MCF 10A (cell line): ENCODE measurements around the gene TMEM130. TPM values are rescaled to one million over a fixed set of nuclear protein-coding genes. Genes with fewer than 3 reads are reported as not detected.

ENCODE experiments used
- BruUV-seq: library from RNA; stranded (reverse); fragments of 400-500 nt; replicated peaks from 2 replicates; lab custom pipeline; 2021; lab: Mats Ljungman, UMichigan
- CTCF ChIA-PET: fragments of 300-600 bp; sonication (Branson Sonifier 250); formaldehyde crosslinking; extraction: SDS; loops from one replicate; lab custom pipeline; 2021; ENCODE audit warnings: antibody characterized with exemption, inconsistent platforms; lab: Yijun Ruan, JAX
- POLR2A ChIA-PET: fragments of 300-600, 350-650 bp; sonication (Branson Sonifier 250); formaldehyde crosslinking; extraction: SDS; loops from one replicate; lab custom pipeline; 2020; ENCODE audit warnings: antibody characterized with exemption, inconsistent platforms; lab: Yijun Ruan, JAX
- DNase-seq: peaks from one replicate; pipeline ENCODE4 v3.0.0-alpha.2; 2018; ENCODE audit not compliant: unreplicated experiment
- H3K27ac Mint-ChIP-seq: one replicate; pipeline ENCODE4 v1.8.0; 2022; ENCODE audit warnings: mild to moderate bottlenecking, low read depth, mixed read lengths; ENCODE audit not compliant: unreplicated experiment
- H3K27me3 Mint-ChIP-seq: one replicate; pipeline ENCODE4 v1.8.0; 2022; ENCODE audit warnings: mixed read lengths; ENCODE audit not compliant: insufficient read depth, unreplicated experiment
- H3K36me3 Mint-ChIP-seq: one replicate; pipeline ENCODE4 v1.8.0; 2022; ENCODE audit warnings: mild to moderate bottlenecking, moderate library complexity, mixed read lengths; ENCODE audit not compliant: insufficient read depth, unreplicated experiment
- H3K4me1 Mint-ChIP-seq: one replicate; pipeline ENCODE4 v1.8.0; 2022; ENCODE audit warnings: mixed read lengths; ENCODE audit not compliant: insufficient read depth, unreplicated experiment
- H3K4me3 Mint-ChIP-seq: one replicate; pipeline ENCODE4 v1.8.0; 2022; ENCODE audit warnings: mild to moderate bottlenecking, moderate library complexity, mixed read lengths; ENCODE audit not compliant: unreplicated experiment
- H3K9me3 Mint-ChIP-seq: one replicate; pipeline ENCODE4 v1.8.0; 2022; ENCODE audit warnings: mixed read lengths; ENCODE audit not compliant: unreplicated experiment
- intact Hi-C: fragments of 100-400 bp; cut with micrococcal nuclease; formaldehyde crosslinking; loops from 2 replicates; pipeline ENCODE4 v1.14.1; 2022
- total RNA-seq: library from RNA; stranded (reverse); gene quantifications from 2 replicates; pipeline ENCODE4 v1.2.3, GENCODE V29; 2022
- TF ChIP-seq, protein P1 (sequence below): fragments of 200-600 bp; IDR thresholded peaks from one replicate; pipeline ENCODE4 v1.8.0; 2022; ENCODE audit warnings: antibody characterized with exemption, mild to moderate bottlenecking; ENCODE audit not compliant: unreplicated experiment

Gene TMEM130
- total RNA-seq, 1 experiment from 2014 or later = not detected

DNA sequence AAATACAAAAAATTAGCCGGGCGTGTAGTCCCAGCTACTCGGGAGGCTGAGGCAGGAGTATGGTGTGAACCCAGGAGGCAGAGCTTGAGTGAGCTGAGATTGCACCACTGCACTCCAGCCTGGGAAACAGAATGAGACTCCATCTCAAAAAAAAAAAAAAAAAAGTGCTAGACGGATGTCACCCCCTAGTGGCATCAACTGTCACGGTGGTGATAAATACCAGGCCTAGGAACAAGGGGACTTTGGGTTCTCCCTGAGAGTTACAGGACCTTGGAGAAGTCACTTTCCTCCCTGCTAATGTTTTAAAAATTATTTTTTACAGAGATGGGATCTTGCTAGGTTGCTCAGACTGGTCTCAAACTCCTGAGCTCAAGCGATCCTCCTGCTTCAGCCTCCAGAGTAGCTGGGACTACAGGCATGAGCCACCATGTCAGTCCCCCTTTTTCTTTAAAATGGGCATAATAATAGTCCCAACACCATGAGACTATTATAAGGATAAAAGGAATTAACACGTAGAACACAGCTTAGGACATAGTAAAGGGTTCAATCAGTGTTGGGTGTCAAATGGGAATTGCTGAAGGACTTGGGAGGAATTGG, 2.6 kb upstream of the TMEM130 start:
- no peaks in the 10 kb centered on the region for H3K27me3 Mint-ChIP-seq
- no peak overlapping the region for H3K27ac Mint-ChIP-seq
- no peaks in the 10 kb centered on the region for H3K9me3 Mint-ChIP-seq
- BruUV-seq = no TSS peak
- DNase-seq = peak; percentile 46
- no peaks in the 10 kb centered on the region for H3K36me3 Mint-ChIP-seq
- intact Hi-C loops = no loop called here
- POLR2A ChIA-PET = no interaction called here
- TF ChIP-seq, protein P1, sequence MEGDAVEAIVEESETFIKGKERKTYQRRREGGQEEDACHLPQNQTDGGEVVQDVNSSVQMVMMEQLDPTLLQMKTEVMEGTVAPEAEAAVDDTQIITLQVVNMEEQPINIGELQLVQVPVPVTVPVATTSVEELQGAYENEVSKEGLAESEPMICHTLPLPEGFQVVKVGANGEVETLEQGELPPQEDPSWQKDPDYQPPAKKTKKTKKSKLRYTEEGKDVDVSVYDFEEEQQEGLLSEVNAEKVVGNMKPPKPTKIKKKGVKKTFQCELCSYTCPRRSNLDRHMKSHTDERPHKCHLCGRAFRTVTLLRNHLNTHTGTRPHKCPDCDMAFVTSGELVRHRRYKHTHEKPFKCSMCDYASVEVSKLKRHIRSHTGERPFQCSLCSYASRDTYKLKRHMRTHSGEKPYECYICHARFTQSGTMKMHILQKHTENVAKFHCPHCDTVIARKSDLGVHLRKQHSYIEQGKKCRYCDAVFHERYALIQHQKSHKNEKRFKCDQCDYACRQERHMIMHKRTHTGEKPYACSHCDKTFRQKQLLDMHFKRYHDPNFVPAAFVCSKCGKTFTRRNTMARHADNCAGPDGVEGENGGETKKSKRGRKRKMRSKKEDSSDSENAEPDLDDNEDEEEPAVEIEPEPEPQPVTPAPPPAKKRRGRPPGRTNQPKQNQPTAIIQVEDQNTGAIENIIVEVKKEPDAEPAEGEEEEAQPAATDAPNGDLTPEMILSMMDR = no peak
- H3K4me3 Mint-ChIP-seq = no peak overlapping the region
- CTCF ChIA-PET = interaction anchor here (0.6 to 1.1 kb wide), 7 partner anchors 9 to 619 kb away, joined by 3 to 4 read pairs (median 3); no protein-coding TSS in a partner anchor
- H3K4me1 Mint-ChIP-seq = no peaks in the 10 kb centered on the region

GRCh38 chr7:98870807-98871491, 1.1 kb upstream of the TMEM130 start:
- Mint-ChIP-seq H3K36me3 (no peaks in the 10 kb centered on the region), H3K4me1 (no peaks in the 10 kb centered on the region), H3K4me3 (no peak overlapping the region), H3K9me3 (no peaks in the 10 kb centered on the region), H3K27ac (no peak overlapping the region), H3K27me3 (no peaks in the 10 kb centered on the region)
- POLR2A ChIA-PET = no interaction called here
- no TSS peak for BruUV-seq
- DNase-seq = no peak
- CTCF ChIA-PET = interaction anchor here (1.0 to 1.2 kb wide), 4 partner anchors 9 to 449 kb away, joined by 3 to 4 read pairs (median 3); no protein-coding TSS in a partner anchor
- intact Hi-C loops = no loop called here
- TF ChIP-seq, protein P1 = no peak

- POLR2A ChIA-PET = no interaction called here
- Mint-ChIP-seq H3K9me3 (no peaks in the 10 kb centered on the region), H3K36me3 (no peaks in the 10 kb centered on the region), H3K27me3 (no peaks in the 10 kb centered on the region), H3K4me1 (no peaks in the 10 kb centered on the region), H3K27ac (no peak overlapping the region), H3K4me3 (no peak overlapping the region)
- DNase-seq = peak; percentile 37
- TF ChIP-seq, protein P1 = no peak
- intact Hi-C loops = no loop called here
- CTCF ChIA-PET = interaction anchor here (1.1 kb wide), 1 partner anchor 448 kb away, joined by 4 read pairs; no protein-coding TSS in a partner anchor
- BruUV-seq = no TSS peak
Measured at GRCh38 chr7:98870121-98870651, 372 bp upstream of the TMEM130 start.

DNA sequence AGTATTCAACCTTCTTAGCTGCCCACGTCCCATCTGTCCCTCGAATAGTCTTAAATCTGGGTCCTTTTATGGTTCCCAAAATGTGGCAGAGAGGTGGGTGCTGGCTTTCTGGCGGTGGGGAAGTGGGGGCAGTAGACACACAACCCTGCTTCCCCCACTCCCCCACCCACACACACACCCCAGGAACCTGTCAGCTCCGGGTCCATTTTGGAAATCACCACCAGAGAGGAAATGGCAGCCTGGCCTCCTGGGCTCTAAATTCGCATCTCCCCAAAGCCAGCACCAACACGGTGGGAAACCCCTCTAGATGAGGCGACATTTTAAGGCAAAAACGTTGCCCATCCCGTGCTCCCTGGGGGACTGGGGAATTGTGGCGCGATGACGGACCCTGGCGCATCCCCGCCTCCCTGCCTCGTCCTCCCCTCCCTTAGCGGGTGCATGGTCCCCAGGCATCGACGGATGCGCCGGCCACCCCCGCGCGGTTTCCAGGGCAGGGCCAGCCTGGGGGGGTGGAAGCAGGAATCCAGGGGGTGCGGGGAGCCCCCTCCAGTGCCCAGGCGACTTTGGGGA, 702 bp downstream of the TMEM130 start:
- Mint-ChIP-seq H3K4me3 (no peak overlapping the region), H3K9me3 (no peaks in the 10 kb centered on the region), H3K36me3 (no peaks in the 10 kb centered on the region), H3K4me1 (no peaks in the 10 kb centered on the region), H3K27ac (no peak overlapping the region), H3K27me3 (peaks cover 7% of the 10 kb centered on the region)
- TF ChIP-seq, protein P1 = no peak
- ChIA-PET POLR2A (interaction anchor here (0.7 kb wide), 1 partner anchor 380 kb away, joined by 3 read pairs; no protein-coding TSS in a partner anchor), CTCF (no interaction called here)
- intact Hi-C loops = no loop called here
- BruUV-seq = no TSS peak
- DNase-seq = no peak
